DMS53 treated with DMSO at 0.1 percent for 48 hours (cell line): ENCODE results near the gene NTRK2.
"Not testable (repeated sequence)": the region's sequence is repeated elsewhere in the genome, so short reads cannot be mapped to it uniquely, and the experiment has no call there.

Source experiments
- DNase-seq: peaks from one replicate; lab custom pipeline; 2025; ENCODE audit not compliant: unreplicated experiment; lab: John Stamatoyannopoulos, UW

Gene NTRK2

DNA sequence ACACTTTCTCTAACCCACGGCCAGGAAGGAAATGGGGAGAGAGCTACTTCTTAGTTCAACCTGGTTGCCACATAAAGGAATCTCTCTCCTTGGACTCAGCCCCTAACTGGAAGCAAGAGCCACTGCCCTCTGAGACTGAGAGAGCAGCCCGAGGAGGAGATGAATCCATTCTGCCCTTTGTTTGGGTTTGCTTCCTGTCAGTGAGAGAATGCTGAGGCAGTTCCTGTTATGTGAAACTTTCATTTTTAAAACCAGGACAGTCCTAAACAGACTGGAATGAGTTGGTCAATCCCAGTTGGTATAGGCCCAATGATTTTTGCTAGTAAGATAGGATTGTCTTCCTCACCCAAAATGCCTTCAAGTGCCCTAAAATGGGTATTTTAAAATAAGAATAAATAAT lies 205.1 kb downstream of the NTRK2 start:
- no peak for DNase-seq

DNA sequence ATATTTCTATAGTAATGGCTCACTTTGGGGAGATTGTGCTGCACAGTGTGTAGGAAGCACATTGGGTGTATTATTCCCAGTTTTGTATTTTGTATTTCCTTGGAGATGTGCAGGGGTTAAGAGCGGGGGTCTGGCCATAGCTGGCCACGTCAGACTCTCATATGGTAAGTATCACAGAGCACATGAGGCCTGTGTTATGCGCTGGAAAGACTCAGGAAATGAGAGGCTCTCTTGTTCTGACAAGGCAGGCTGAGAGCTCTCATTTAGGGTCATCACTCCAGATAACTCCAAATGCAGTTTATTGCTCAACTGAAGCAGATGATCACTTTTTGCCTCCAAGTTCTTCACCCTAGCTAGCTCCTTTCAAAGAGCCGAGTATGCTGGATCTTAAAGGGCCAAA lies 205.7 kb downstream of the NTRK2 start:
- no peak for DNase-seq

DNA sequence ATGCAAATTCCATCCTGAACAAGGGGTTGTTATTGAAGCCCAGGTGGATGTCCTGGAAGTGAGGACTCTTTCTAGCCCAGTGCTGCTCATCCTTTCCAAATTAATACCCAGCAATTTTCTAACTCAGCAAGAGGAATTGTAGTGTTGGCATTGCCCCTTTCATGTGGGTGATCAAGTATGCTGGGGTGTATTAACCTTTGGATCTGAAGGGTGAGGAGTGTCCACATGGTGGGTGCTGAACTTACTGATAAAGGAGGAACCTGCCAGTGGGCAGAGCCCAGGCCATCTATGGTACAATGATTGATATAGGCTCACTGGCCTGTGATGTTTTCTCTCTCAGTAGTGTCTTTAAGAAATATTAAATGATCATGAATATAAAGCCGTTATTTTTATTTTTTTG lies 210.1 kb downstream of the NTRK2 start:
- no peak for DNase-seq

DNA sequence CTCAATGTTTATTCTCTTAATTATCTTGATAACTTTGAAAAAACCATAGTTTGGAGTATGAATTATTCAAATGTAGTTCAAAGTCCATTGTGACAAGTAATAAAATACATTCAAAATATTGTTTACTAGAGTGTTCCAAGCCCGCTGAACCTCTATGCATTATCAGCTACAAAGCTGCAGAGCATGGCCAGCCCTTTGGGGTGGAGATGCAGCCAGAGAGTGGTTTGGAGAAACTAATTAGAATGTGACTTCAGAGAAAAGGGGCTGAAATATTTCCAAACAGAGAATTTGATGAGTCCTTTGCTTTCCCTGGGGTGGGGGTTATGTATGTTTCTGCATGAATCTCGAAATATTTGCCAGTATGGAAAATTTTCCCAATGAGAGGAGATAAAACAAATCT lies 211.3 kb downstream of the NTRK2 start:
- DNase-seq, result no peak

DNA sequence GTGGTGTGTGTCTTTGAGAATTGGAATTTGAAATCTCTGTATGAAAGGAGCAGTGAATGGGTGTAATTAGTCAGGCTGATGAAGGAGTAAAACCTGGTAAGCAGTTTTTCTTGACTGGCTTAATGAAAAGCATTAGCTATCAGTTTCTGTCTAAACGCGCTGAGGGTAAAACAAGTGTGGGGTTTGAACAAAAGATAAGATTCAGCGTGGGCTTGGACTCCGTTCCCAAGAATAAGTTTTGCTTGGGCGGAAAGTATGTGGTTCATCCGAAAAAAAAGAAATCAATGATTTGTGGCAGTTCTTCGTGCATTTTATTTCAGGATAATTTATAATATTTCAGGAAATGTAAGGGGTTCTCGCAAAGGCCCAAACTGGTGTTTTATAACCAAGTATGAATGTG lies 217.3 kb downstream of the NTRK2 start:
- DNase-seq, result no peak

DNA sequence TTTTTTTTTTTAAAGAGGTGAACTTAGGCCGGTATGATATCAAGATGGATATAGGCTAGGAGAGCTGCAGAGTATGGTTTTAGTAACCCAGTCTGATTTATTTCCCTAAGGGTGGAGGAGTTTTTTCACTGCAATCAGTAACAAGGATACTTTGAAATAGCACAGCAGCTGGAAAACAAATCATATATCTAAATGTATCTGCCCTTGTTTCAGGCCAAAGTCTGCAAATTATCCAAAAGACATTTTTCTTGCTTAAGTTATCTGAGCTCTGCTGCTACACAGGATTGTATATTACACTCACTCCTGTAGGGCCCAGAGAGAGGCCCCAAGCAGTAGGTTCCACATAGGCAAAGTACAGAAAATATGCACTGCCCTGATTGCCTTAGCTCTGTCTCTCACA lies 222.4 kb downstream of the NTRK2 start:
- no peak for DNase-seq

DNA sequence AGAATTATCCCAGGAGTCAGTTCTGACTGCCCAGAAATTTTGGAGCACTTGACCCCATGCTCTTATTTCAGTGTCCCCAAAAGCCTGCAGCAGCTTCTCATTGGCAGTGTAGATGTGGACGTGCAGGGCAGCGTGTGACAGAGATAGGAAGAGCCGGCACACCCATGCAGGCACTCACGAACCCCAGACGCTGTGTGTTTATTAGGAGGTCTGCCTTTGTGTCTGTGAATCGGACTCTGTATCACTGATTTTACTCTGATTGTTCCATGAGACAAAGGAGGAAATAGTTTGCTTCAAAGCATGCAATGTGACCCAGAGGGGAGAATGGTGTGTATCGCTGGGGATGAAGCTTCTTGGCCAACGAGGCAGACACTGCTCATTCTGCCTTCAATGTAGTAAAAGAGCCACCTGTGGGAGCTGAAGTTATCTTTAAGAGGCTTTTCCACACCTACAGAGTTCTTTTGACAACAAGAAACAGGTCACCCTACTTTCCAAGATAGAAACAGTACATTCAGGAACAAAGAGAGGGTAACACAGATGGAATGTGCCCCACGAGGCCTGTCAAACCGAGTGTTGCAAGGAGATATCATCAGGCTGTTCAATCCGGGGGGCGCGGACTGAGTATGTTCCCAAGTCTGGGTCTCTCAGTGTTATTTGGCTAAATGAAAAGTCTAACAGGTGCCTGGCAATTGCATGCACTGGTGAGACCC lies 224.0 kb downstream of the NTRK2 start:
- no peak for DNase-seq

DNA sequence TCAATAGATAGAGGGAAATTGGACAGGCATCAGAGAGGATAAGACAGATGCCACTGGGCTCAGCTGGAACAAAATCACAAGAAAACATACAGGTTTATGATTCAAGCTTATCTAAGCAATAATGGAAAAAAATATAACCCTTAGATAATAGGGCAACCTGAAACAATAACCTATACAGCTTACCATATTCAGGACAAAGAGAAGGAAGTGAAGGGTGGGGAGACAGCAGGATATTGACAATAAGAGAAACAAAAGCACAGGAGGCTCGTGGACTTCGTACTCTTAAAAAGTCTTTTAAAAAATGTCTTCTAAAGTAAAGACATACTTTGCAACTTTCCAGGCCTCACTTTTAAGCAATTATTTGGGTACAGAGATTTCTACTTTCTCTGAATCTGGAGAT lies 225.3 kb downstream of the NTRK2 start:
- DNase-seq, result no peak

DNA sequence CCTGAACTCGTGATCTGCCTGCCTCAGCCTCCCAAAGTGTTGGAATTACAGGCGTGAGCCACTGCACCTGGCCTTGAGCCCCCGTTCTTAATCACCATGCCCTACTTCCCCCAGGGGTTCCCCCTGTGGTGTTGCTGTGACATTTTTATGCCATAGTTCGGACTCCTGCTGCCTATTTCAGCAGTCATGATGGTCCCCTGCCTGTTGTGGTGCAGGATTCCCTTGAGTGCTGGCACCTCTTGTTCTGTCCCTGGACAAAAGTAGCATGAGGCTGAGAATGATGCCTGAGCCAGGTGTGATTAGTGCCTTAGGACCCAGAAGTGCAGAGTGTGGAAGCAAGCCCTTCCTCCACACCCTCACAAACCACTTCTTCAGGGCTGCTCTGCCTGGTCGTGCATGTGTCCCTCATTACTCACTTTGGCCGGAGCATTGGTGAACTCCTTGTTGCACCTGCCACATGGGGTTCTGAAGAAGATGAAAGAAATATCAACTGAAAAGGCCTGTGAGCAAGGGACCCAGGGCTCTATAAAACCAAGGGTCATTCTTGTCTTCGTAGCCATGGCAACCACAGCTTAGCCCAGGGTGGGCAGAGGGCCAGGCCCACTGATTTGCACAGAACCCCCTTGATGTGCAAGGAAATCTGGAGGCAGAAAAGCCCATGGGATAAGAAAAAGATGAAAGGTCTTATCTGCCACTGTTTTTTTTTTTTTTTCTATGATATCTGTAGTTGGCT lies 228.0 kb downstream of the NTRK2 start:
- DNase-seq, result no peak

DNA sequence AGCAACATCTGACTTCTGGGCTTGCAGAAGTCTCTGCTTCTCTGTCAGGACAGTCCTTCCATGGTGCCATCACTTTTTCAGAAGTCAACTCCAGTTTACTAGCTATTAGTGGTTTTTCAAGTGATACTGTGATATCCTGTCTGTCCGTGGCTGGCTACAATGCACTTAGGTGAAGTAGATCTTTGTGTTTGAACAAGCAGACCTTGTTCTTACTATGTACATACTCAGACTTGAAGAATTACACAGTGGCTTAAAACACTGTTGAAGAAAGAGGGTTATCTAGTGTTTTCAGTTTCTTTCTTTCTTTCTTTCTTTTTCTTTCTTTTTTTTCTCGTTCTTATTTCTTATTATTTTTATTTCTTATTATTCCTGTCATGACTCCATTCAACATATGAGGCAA lies 228.7 kb downstream of the NTRK2 start:
- no peak for DNase-seq

DNA sequence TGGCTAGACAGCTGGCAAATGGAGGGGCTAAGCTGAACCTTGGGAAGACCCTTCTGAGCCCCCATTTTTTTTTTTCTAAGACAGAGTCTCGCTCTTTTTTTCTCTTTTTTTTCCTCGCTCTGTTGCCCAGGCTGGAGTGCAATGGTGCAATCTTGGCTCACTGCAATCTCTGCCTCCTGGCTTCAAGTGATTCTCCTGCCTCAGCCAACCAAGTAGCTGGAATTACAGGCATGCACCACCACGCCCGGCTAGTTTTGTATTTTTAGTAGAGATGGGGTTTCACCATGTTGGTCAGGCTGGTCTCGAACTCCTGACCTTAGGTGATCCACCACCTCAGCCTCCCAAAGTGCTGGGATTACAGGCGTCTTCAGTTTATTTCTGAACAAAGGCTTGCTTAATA lies 229.1 kb downstream of the NTRK2 start:
- DNase-seq, result not testable (repeated sequence)

DNA sequence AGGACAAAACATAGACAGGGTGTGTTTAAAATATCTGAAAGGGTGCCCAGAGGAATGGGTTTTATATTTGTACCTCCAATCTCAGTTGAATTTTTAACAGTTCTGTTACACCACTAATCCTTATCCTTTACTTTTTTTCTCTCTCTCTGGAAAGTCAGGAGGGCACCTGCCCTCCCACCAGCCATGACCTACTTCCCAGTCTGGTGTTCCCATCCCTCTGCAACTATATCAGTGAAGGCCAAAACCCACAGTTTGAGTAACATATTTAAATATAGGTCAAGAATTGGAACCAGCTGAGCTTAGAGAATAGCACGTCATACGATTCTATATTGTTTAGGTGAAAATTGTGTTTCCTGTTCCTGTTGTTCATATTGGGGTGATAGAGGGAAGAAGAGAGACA lies 229.8 kb downstream of the NTRK2 start:
- no peak for DNase-seq

DNA sequence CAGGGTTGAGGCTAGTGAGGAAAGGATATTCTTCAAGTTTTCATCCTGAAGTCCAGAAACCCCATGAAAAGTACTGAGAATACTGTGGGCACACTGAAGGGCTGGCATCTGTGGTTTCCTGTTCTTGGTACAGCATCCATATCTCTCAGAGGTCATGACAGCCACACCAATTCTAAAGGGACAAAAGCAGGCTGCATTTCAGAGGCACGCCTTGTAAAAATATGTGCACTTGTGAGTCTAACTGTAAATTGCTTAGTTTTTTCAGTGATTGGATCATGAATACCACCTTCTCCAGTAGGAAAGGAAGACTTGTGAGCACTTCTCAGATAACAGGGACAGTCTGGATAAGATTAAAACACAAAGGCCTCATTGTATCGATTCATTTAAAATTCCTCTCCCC lies 230.9 kb downstream of the NTRK2 start:
- no peak for DNase-seq

DNA sequence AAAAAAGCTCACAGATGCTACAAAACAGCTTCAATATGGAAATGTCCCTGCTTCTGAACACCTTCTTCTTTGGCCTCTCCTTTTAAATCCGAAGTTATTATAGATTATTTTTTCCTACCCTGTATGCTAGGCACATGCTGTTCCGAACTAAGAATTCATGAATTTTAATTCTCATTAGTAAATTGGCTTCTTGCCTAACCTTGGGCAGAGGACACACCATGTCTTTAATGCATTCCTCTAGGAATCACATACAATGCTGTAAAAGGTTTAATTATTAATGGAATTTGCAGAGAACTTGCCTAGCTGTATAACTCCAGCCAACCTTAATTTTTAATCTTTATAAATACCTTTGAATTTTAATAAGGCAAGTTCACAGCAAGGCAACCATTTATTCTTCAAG lies 234.4 kb downstream of the NTRK2 start:
- no peak for DNase-seq

DNA sequence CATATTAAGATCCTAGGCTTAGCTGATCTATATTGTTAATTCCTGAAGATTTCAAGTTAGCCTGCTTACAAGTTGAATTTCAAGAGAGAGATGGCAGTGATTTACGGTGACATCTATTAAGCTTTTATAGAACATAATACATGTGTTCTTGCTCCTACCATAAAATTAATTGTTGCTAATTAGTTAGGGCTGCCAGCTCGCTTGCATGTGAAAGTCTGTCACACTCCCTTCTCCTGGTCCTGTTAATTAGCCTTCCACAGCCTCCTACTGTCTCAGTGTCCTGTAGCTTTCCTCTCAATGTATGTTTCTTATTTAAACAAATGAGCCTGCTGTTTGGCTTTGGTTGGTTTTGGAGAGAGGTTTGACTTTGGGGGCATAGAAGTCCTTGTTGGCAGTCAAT lies 247.2 kb downstream of the NTRK2 start:
- no peak for DNase-seq

DNA sequence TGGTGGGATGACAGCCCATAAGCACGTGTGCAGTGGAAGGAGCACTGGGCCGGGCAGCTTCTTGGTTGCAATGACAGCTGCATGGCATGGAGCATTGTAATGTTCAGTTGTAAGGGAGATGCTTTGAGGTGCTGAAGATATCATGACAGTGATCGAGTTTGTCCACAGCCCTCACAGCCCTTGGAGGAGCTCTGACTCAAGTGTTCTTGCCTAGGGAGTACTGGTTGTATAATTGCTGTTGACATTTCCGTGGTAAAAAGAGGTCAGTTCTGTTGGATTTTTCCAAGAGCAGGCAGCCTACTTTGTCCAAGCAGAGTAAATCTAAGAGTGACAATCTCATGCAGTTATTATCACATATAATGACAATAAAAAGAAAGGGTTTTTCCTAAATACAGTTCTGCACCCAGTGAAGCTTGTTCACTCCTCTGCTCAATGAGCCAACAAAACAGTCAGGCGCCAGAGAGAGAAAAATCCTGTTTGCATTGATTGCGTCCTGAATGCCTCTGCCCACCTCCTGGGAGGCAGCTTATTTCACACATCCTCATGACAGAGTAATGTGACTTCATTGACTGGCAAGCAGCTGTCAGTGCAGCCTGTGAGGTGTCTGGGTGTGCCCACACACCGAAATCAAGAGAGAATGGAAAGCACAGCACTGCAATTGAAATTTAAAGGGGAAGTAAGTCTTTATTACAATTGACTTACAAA lies 248.0 kb downstream of the NTRK2 start:
- no peak for DNase-seq

DNA sequence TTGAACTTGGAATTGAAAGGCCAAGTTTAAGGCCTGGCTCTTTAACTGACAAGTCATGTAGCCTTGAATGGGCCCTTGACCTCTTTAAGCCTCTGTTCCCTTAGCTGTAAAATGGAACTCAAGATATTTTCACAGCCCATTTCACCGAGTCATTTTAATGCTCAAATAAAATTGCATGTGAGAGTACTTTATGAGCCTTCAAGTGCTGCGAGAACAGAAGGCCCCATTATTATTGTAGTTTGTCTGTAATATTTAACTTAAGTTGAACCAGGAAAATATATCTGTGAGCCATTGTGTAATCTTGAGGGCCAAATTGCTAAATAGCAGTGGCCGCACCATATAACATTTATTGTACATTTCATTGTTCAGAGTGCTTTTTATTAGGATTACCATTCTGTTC lies 249.9 kb downstream of the NTRK2 start:
- no peak for DNase-seq

DNA sequence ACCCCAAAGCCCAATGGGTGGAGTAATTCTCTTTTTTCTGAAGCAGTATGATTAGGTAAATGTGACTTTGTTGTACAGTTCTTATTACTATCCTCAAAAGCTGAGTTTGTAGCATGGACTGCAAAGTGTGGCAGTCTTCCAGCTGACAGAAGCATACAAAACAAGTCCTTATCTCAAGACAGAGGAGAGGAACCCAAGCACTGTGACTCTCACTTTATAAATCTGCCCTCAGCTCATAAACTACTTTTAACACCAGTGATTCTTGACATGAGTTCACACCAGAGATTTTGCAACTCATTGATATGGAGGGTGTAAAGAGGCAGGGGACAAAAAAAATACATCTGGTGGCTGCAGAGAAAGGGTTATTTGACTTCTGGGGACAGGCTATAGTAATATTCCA lies 251.6 kb downstream of the NTRK2 start:
- no peak for DNase-seq

DNA sequence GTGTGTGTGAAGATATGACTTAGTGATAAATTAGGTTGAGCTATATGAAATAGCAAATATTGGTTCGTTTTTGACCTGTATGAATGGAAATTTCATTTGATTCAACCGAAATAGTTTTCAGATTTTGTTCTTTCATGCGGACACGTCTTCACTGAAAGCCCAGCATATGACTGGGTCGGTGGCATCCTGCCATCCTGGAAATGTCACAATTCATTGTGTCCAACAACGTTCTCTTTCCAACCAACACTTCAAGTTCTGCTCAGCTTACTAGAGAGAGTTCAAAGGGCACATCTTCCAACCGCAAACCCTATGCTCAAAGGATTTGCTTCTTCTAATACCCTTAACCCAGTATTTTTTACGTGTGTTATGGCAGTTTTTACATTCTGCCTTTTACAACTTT lies 252.5 kb downstream of the NTRK2 start:
- DNase-seq, result no peak

DNA sequence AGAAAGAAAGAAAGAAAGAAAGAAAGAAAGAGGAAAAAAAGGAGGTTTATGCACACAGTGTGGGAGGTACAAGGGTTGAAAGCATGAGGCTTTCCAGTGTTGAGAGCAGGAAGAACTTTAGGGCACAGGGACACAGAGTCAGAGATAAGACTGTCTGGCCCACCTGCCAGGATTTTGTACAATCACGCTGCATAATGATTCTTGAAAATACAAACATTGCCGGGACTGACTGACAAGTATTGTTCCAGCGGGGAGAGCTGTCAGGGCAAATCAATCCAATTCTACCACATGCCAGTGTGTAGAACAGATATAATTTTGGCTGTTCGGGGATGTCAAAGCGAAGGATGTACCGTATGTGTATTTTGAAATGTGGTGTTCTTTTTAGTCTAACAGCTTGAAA lies 254.7 kb downstream of the NTRK2 start:
- no peak for DNase-seq

DNA sequence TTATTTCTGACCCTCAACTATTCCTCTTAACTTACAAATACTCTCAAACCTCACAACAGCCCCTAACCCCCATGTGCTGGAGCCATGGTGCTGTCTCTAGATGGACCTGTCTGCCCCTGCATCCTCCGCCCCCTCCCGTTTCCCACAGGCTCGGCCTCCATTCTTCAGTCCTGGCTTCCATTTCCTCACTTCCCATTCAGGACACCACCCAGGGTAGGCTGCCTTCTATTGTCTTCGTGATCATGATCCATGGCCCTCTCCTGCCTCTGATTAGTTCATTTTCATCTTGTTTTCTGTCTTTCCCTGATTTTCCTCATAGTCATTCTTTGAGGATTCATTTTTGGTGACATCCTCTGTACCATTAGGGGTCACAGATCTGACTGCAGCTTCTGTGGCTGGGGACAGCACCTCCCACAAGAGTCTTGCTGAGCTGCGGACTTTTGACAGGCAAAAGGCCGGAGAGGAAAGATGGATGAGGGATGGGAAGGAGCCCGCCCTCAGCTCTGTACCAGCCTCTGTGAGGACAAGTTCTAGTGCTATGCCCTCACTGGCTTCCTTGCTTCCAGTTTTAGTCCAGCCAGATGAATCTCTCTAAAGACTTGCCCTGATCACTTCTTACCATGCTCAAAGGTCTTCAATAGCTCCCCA lies 255.8 kb downstream of the NTRK2 start:
- no peak for DNase-seq

DNA sequence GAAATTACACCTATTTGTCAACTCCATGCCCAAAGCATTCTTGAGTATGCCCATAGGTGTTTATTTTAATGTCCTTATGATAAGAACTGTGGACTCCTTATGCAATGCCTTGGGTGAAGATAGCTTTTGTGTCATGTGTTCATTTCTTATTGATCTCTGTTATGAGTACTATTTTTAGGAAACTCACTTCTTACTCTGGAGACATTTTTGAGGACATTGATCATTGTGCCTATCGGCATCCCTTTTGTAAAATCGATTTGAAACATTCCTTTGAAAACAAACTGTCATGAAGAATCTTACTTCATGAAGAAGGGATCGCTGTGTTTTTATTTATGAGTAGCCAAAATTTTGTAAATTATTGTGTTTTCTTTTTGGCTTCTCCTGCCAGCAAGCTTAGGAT lies 257.3 kb downstream of the NTRK2 start:
- DNase-seq, result no peak
